HG02938 (cell line): Measurements from ENCODE around the gene CBFA2T3.
"Not testable (repeated sequence)": the region's sequence is repeated elsewhere in the genome, so short reads cannot be mapped to it uniquely, and the experiment has no call there.

Experiments used
- ATAC-seq: cut with Tn5 transposase; IDR thresholded peaks from one replicate; pipeline ENCODE4 v1.9.1; 2021; ENCODE audit warnings: mild to moderate bottlenecking, moderate library complexity; ENCODE audit not compliant: unreplicated experiment

CBFA2T3 gene

DNA sequence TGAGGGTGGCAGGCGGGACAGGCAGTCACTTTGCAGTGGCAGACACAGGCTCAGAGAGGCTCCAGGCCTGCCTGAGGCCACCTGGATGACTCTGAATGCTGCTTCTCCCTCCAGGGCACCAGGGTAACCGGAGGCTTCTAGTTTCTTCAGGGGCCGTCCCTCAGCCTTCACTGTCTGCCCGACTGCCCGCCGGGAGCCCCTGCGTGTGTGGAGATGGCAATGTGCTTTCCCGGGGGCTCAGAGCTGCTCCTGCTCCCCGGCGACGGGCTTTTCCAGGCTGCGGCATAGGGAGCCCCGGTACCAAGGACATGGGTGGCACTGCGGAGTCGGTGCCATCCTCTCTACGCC is 51.5 kb downstream of the CBFA2T3 start:
- ATAC-seq = no peak

DNA sequence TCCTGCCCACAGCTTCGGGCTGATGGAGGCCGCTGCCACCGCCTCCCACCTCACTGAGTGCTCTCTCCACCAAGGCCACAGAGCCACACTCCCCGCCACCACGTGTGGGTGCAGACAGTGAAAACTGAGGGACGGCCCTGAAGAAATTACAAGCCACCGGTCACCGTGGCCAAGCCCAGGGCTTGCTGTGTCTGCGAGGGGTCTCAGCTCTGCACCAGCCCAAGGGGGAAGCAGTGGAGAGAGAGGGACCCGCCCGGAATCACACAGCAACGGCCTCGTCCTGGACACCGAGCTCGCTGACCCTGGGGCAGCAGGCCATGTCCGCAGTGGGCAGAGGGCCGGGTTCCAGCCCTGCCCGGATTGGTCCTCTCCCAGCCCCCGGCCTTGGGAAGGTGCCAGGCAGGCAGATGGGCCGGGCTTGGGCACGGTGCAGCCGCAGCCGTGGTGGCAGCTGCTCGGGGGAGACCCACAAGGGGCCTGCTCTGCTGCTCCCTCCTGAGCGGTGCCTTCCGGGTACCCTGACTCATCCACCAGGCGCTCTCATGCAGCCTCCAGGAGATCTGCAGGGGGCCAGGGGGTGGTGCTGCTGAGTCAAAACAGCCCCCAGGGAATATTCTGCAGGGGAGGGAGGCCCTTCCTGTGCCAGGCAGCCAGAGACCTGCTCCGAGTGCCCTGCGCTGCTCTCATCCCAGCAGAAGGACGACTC is 52.0 kb downstream of the CBFA2T3 start:
- ATAC-seq = no peak

DNA sequence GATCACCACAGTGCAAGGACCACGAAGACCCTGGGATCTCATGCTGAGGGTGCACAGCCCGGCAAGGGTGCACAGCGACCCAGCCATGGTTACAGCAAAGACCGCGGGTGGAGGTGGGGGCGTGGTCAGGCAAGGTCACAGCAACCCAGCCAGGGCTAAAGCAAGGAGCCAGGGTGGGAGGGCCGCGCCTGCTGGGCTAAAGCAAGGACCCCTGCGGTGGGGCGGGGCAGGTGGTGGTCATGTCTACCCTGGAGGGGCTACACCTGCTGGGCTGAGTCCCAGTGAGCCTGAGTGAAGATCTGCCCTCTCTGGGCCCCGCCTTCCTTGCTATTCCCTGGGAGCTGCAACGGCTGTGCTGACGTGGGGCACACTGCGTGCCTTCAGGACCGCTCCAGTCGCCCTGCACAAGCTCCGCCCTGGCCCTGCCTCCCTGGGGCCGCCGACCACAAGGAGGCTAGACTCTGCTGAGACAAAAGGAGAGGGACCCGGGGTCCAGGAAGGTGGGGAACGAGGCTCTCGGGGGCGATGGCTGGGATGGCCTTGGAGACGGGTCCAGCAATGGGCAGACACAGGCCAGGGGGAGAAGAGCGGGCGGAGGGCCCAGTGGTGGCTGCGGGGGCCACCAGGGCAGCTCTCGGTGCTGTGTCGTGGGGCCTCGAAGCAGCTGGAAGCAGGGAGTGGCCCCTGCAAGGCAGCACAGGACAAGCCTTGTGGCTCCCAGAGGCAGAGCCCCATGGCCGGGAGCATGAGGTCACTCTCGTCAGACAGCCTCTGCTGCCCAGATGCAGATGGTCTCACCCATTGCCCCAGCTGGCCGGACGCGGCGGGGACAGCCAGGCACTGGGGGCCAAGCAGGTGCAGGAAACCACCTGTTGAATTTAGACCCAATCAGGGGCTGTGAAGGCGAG is 52.8 kb downstream of the CBFA2T3 start:
- ATAC-seq = no peak

DNA sequence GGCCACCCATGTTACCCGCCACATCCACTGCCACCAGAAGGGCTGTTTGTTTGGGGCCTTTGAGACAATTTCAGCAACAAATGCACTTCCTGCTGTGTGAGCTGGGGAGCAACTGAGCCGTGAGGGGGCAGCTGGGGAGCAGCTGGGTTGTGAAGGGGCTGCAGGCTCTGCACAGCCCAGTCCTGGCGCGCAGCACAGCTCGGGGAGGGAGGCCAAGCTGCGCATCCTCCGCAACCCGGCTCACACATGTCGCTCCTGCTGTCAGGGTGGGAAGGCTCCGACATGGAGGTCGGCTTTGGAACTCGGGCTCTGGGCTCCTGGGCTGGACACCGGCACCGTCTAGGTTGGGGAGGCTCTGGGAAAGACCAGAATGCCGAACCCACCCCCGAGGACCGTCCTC is 53.6 kb downstream of the CBFA2T3 start:
- no peak for ATAC-seq

DNA sequence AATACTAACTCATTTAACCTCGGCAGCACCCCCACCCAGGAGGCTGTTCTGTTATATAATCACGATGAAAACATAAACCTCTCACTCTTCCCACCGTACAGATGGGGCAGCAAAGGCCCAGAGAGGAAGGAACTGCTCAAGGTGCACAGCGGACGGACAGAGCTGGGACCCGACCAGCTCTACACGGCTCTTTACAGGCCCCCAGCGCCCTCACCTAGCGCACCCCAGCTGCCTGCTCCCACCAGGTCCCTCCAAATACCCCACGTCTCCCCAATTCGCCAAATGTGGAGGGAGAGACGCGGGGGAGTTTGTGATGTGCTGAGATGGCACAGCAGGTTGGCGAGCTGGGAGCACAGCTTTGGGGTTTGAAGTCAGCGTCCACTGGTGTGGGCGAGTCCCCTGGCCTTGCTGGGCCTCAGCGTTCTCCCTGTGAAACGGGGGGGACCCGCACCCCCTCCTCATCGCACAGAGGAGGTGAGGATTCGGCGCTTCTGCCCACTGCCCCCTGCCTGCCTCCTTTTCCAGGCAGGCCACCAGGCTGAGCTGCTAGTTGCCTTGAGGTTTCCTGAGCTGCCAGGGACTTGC is 54.1 kb downstream of the CBFA2T3 start:
- ATAC-seq = no peak

DNA sequence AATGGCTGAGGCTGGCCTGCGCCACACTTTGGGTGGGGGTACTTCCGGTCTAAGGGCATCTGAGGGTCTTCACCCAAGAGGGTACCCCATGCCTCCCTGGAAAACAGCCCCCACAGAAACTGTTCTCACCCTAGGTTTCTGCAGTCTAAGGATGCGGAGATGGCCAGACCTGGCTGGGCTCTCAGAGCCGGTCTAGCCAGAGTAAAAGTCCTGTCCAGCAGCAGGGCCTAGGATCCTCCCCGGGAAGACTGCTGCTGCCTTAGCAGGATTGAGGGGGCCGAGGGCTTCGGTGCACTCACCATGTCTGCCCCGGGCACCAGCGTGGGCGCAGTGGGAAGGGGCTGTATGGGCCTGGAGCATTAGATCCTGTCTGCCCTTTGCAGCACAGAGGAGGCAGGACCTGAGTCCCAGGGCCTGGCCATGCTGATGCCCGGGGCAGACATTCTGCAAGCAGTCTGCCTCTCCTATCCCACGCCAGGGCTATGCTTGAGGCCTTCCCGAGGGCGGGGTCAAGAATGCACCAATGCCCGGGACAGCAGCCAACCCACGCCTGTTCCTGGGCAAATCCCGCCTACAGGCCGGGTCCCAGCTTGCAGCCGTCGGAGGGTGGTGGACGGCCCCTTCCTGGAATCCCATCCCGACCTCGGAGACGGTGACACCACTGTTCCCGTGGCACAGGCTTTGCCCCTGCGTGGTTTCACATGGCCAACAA is 54.7 kb downstream of the CBFA2T3 start:
- ATAC-seq = no peak

DNA sequence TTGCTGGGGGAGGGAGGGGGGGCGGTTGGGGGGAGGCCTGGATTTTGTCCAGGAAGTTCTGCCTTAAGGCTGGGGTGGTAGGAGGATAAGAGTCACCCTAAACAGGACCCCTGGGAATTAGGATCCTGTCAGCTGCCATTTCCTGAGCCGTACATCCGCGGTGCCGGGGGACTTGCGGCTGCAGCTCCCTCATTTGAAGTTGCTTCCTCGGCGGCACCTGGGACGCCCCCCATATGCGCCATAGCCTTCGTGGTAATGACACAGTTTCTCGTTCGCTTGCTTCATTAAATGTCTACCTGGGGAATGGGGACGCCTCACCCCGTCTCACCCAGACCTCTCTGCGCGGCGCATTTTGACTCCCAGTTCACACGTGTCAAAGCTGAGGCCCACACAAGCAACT is 55.4 kb downstream of the CBFA2T3 start:
- ATAC-seq = no peak

DNA sequence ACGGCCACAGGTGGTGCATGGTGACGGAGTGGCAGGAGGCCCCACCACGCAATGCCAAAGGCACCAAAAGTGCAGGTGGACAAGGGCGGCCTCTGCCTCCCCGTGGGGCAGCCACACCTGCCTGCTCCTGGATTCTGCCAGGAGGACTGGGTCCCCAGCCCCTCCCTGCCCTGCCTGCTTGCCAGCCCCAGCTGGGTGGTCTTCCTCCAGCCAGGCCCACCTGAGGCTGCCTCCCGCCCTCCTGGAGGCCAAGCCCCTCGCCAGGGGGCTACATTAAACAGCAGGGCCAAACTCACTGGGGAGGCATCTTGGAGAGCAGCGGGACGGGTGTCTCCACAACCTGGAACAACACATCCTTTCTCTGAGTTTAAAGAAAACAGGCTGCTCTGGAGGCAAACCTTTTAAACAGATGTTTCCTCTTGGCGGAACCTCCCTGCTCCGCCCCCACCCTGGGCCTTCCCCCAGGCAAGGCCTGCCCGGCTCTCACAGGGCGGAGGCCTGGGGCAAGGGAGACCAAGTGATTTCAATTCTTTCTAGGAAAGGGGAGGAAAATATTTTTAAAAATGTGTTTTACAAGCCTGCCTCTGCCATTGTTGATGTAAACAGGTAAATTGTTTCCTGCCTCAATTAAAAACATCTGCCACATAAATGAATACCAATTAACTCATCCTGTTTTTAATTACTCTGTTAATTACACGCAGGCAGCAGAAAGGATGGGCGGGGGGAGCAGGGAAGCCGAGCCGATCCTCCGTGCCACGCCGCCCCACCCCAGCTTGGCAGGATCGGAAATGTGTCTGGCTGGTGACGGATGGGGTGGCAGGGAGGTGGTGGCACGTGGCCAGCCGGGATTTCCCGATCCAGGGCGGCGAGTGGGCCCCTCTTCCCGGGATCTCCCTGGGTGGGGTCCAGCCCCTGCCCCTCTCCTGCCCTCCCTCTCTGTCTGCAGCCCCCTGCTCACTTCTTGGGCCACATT is 56.1 kb downstream of the CBFA2T3 start:
- ATAC-seq = no peak

DNA sequence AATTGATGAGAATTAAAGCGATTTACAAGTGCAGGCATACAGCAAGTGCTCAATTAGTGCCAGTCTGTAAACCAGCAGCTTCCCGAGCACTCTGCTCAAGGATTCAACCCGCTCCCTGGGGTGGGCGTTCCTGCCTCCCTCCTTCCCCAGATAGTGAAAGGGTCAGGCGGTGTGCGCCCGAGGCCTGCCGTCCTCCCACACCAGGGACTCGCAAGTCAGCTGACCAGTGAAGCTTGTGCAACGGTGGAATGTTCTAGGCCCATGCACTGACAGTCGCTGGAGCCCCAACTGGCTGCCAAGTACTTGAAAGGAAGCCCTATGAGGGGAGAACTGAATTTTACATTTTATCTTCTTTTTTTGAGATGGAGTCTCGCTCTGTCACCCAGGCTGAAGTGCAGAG is 57.1 kb downstream of the CBFA2T3 start:
- ATAC-seq = no peak

DNA sequence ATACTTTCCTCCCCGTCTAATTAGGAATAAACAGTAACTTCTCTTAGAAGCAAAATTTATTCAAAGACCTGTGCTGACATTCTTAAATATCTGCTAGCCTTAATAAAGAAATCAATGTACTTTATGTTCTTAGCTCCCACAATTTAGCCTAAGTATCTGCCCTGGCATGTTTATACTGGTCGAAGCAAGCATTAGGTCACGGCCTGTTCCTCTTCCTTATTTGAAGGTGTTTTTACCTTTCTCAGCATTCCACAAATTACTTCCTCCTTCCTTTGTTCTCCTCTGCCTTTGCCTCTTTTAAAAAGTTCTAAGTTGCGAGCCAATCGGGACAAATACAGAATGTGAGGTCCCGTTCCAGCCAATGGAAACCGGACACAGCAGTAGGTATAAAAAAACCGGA is 58.1 kb downstream of the CBFA2T3 start:
- not testable (repeated sequence) for ATAC-seq

DNA sequence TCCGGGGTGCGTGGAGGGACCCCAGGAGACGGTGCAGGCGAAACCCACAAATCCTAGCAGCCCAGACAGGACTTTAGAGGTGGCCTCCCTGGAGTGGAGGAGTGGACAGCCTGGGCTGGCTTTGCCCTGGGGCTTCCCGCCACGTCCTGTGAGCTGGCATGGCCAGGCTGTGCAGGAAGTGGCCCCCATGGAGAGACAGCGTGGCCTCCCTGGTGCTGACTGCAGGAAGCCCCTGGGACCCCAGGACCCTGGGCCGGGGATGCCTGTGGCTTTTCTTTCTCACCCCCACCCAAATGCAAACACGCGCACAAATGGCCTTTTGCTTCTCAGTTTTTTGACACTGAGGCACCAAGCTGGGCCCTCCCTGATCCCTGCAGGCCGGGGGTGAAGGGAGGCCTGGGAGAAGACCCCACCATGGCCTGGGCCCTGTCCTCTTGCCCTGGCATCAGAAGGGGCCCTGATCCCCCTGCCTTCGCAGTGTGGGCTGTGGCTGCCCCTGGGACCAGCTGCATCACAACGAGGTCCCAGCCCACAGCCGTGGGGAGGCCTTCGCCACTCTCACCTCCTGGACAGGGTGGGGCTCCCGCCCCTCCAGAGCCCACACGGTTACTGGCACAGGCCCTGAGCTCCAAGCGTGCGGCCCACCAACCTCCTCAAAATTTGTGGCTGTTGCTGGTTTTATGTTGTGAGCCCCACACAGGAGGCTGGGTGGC is 58.9 kb downstream of the CBFA2T3 start:
- ATAC-seq = no peak

DNA sequence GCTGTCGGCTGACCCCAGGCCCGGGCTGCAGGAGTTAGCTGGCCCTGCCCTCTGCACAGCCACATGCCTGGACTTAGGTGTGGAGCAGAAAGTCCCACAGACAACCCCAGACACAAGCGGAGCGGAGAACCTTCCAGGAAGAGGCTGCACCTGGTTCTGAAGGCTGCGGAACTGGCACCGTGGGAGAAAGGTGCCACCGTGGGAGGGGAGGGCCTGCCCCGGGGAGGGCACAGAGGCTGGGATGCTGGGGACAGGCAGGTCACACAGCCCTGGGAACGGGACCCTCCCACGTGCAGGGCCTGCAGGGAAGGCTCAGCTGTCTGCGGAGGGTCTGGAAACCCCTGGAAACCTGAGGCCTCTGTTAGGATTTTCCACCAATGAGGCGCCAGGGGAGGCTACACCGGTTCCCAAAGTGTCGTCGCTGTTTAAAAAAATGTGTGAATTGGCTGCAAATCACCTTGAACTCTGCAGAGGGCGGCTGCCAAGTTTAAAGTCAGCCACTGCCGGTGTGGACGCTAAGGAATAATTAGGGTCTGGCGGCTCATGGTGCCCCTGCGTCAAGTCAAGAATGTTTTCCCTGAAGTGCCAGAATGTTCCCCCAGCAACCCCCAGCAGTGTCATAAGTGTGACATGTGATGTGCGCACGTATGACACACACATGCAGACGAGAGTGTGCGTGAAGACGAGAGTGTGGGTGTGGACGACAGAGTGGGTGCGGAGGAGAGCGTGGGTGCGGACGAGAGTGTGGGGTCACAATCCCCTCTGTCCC is 59.7 kb downstream of the CBFA2T3 start:
- no peak for ATAC-seq

DNA sequence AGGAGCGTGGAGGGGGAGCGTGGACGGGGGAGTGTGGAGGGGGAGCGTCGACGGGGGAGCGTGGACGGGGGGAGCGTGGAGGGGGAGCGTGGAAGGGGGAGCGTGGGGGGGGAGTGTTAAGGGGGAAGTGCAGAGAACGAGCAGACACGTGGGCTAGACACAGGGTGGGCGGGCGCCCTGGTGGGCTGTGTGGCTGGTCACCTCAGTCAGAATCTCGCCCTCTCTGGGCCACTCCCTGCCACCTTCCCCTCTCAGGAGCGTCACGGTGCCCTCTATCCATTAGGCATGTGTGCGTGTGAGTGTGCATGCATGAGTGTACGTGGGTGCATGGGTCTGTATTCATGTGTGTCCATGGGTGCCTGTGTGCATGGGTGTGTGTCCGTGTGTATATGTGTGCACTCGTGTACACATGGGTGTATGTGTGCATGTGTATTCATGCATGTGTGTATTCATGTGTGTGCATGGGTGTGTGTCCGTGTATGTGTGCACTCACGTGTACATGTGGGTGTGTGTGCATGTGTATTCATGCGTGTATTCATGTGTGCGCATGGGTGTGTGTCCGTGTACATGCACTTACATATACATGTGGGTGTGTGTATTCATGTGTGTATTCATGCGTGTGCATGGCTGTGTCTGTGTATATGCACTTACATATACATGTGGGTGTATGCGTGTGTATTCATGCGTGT is 61.2 kb downstream of the CBFA2T3 start:
- no peak for ATAC-seq

DNA sequence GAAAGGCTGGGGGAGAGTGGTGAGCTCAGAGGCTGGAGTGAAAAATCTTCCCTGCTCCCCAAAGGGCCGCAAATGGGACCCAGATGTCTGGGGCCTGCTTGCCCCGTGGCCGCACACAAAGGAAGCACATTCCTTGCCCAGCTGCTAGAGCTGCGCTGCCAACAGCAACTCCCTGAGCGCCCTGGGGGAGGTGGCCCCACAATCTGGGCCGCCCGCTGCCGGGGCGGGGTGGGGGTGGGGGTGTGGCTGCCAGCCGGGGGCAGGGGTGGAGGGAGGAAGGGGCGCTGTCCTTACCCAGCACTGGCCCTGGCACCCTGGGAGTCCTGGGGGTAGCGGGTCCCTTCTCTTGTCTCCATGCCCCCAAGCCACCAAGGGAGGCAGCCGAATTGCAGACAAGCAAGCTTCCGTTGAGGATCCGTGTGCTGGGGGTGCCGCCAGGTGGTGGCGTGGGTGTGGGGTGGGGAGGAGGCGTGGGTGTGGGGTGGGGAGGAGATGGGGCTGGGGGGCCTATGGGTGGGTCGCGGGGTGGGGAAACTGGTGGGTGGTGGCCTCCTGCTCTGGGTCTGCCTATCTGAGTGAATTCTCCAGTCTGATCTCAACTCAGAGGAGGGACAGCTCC is 62.1 kb downstream of the CBFA2T3 start:
- no peak for ATAC-seq

DNA sequence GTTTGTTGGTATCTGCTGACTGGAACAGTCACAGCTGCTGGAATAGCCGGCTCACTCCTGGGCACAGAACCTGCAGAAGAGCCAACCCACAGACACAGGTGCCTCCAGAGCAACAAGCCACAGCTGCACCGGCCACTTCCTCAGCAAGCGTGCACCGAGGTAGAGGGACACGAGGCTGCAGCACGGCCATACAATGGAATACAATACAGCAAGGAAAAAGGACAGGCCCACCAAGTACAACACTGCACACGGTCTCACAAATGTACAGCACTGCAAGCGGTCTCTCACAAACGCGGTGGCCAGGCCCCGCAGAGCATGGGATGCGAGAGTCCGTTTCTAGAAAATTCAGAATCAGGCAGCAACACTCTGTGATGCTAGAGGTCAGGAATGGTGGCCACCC is 63.1 kb downstream of the CBFA2T3 start:
- no peak for ATAC-seq

DNA sequence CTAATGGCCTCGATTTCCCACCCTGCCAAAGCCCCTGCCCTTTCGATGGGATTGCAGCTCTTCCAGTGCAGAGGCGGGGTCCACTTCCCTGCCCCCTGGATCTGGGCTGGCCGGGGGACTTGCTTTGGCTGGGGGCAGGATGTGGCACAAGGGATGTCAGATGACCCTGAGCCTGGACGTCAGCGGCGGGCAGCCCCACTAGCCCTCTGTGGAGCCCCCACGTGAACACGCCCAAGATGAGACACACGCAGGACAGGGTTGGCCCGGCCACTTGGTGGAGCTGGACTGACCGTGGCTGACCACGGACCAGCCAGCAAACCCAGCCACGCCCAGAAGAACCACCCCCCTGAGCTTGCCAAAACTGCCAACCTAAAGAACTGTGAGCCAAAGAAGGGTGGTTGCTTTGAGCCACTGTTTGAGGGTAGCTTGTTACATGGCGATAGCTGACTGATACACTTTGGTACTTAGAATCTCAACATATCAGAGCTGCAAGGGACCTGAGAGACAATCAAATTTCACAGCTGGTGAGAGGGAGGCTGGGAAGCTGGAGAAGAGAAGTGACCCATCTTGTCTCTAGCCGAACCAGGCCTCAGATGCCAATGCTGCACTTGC is 63.9 kb downstream of the CBFA2T3 start:
- no peak for ATAC-seq

DNA sequence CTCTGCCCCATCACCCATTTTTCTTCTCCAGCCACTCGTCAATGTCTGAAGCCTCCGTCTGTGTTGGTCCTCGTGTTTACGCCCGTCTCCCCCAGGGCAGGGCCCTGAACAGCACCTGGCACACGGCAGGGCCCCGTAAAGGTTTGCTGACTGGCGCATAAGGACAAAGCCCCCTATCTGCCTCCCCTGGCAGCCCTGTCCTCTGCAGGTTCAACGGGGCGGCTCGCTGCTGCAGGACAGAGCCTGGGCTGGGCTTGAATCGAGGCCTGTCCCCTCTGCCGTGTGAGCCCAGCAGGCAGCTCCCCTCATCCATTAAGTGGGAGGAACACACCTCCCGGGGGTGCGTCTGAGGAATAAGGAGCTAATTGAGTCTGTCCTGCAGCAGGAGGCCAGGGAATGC is 64.5 kb downstream of the CBFA2T3 start:
- ATAC-seq = no peak

DNA sequence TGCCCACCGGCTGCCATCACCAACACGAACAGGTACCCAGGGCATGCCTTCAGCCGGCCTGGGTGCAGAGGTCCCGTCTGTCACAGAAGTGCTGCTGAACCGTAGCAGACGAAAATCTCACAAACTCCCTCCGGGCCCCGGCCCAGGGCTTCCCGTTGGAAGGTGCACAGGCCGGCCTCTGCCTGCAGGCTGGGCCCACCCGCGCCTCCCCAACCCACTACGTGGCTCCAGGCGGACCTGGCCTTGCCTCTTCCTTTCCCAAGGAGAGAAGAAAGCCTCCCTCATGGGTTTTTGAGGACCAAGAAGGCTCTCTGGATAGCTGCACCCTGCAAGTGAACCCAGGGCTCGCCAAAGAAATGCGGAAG is 65.1 kb downstream of the CBFA2T3 start:
- ATAC-seq = no peak
